ENCODE measurements around the gene B4GALNT4.
"Not testable (repeated sequence)": the region's sequence is repeated elsewhere in the genome, so short reads cannot be mapped to it uniquely, and the experiment has no call there.

Gene B4GALNT4

DNA sequence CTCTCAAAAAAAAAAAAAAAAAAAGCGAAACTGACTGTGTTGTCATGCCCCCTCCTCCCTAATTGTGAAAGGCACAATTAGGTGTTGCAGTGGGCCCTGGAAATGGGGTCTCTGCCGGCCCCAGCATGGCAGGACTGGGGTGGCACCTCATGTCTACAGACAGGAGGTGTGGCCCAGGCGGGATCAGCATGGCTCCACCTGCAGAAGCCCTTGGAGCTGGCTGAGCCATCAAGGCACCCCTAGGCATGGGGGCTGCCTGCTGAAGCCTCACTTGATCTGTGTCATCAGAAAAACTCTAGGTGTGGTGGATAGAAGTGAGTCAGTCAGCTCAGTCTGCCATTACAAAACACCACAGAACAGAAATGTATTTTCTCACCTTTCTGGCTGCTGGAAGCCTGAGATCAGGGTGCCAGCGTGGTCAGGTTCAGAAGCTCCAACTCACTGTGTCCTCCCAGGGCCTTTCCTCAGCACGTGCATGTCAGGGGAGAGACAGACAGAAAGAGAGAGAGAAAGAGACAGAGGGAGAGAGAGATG lies 10.1 kb upstream of the B4GALNT4 start:
- DNase-seq: no peak

DNA sequence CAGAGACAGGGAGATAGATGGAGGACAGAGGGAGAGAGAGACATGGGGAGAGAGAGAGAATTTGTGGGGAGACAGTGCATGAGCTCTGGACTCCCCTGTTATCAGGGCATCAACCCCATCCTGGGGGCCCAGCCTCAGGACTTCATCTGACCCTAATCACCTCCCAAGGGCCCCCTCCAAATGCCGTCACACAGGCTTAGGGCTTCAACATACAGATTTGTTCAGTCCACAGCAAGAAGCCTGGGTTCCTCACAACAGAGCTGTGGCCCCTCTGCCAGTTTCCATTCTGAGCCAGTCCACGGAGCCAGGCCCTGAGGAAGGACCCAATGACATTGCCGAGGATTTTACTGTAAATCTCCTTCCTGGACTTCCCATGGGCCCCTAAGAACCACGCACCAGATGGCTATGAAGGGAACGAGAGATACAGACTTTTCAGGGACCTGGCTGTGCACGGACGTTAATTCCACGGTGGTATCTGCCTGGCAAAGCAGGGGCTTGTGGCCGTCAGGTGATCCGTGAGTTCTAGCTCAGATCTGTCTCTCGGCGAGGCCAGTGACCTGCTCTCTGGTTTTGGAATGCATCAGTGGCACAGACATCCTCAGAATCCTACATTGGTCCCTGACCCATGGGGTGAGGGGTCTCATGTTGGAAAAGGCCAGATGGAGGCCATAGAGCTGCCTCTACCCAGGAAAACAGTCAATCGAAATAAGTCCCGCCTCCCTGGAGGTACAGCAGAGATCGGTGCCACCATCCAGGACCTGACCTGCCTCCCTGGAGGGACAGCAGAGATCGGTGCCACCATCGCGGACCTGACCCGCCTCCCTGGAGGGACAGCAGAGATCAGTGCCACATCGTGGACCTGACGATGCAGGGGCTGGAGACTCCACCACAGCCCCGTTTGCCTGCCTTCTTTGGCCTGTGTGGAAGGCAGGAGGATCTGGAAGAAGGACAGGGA lies 8.7 kb upstream of the B4GALNT4 start:
- no peak for DNase-seq

DNA sequence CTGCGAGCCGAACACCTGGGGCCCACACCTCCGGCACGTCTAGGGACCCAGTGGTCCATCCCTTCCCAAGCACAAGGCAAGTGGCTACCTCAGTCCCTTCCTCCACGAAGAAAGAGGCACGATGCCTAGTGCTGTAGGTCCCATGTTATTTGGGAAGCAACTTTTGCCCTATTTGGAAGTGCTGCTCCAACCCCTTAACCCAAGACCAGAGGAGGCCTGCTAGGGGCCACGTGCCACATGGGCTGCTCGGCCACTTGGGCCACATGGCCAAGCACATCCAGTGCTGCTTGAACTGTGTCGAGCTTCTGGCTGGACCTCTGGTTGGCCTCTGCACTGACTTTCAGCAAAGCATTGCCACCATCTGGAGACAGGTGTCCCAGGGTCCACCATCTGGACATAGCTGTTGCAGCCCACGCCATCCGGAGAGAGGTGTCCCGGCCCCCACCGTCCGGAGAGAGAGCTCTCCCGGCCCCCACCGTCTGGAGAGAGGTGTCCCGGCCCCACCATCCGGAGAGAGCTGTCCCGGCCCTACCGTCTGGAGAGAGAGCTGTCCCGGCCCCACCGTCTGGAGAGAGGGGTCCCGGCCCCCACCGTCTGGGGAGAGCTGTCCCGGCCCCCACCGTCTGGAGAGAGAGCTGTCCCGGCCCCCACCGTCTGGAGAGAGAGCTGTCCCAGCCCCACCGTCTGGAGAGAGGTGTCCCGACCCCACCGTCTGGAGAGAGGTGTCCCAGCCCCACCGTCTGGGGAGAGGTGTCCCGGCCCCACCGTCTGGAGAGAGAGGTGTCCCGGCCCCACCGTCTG lies 6.5 kb upstream of the B4GALNT4 start:
- no peak for DNase-seq

DNA sequence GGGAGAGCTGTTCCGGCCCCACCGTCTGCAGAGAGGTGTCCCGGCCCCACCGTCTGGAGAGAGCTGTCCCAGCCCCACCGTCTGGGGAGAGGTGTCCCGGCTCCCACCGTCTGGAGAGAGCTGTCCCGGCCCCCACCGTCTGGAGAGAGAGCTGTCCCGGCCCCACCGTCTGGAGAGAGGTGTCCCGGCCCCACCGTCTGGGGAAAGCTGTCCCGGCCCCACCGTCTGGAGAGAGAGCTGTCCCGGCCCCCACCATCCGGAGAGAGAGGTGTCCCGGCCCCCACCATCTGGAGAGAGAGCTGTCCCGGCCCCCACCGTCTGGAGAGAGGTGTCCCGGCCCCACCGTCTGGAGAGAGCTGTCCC lies 5.9 kb upstream of the B4GALNT4 start:
- not testable (repeated sequence) for DNase-seq

DNA sequence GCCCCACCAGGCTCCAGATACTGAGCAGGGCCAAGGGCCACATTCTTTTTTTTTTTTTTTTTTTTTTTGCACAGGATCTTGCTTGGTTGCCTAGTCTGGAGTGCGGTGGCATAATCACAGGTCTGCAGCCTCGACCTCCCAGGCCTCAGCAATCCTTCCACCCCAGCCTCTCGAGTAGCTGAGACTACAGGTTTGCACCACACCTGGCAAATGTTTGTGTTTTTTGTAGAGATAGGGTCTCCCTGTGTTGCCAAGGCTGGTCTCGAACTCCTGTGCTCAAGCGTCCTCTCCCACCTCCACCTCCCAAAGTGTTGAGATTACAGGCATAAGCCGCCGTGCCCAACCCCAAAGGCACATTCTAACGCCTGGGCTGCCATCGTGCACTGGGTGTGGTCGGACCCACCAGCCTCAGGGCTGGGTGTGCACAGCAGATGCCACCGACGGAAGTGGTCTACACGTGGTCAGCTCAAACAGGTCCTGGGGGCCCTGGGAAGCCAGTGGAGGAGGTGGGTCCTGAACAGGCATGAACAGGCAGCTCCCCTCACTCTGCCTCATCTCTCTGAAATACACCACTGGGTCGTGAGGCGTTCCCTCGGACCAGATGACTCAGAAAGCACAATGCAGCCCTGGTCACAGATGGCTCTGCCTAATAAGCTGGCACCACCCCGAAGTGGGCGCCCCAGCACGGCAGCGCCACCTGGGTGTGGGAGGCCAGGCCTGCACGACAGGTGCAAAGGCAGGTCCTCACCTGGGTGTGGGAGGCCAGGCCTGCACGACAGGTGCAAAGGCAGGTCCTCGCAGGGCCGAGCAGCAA lies 5.1 kb upstream of the B4GALNT4 start:
- peak; percentile 89 for DNase-seq

DNA sequence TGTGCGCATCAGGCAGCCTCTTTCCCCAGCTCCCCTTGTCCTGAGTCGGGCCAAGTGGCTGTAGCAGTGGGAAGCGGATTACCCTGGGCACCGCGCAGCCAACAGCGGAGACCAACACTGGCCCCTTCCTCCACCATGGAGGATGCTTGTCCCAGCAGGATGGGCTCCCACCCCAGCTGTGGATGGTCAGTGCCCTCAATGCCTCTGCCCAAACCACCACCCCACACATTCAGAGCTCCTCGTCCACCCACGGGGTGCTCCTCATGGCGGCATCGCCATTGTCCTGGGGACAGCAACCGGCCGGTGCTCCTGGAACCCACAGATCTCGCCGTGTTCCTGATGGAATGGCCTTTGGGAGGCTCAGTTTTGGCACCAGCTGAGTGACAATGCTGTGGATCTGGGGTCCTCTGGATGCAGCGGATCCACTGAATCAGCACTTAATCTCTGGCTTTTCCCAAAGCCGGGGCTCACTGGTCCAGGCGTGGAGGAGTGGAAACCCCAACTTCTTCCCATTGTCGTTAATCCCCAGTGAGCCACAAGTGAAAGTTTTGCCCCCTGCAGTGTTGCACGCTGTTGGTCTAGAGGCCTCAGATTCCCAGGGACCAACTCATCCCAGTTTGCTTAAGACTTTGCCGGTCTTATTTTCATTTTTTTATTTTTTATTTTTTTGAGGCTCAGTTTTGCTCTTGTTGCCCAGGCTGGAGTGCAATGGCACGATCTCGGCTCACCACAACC lies 4.1 kb upstream of the B4GALNT4 start:
- DNase-seq: no peak

DNA sequence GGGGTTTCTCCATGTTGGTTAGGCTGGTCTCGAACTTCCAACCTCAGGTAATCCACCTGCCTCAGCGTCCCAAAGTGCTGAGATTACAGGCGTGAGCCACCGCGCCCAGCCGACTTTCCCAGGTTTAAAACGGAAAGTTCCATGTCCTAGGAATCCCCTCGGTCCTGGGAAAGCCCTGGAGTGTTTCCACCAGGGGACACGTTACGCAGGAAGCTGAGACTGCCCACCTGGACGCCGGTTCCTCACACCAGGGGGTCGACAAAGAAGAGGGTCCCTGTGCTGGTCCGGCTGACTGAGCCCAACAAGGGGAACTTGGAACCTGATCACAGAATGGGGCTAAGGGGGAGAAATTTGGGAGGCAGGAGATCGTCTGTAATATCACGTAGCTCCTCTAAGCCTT lies 3.5 kb upstream of the B4GALNT4 start:
- no peak for DNase-seq

DNA sequence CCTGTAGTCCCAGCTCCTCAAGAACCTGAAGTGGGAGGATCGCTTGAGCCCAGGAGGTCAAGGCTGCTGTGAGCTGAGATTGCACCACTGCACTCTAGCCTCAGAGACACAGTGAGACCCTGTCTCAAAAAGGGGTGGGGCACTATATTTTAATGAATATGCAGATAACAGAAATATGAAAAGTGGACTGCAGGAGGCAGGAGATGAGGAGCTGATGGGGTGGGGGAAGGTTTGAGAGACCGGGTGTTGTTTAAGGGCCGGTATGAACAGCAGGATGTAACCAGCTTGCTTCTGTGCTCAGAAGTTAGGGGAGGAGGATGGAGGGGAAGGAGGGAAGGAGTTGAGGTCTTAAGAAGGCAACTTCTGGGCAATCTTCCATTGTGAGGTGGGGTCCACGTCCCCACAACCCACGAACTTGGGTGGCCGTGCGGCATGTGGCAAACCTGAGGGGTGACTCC lies 1.3 kb upstream of the B4GALNT4 start:
- no peak for DNase-seq

DNA sequence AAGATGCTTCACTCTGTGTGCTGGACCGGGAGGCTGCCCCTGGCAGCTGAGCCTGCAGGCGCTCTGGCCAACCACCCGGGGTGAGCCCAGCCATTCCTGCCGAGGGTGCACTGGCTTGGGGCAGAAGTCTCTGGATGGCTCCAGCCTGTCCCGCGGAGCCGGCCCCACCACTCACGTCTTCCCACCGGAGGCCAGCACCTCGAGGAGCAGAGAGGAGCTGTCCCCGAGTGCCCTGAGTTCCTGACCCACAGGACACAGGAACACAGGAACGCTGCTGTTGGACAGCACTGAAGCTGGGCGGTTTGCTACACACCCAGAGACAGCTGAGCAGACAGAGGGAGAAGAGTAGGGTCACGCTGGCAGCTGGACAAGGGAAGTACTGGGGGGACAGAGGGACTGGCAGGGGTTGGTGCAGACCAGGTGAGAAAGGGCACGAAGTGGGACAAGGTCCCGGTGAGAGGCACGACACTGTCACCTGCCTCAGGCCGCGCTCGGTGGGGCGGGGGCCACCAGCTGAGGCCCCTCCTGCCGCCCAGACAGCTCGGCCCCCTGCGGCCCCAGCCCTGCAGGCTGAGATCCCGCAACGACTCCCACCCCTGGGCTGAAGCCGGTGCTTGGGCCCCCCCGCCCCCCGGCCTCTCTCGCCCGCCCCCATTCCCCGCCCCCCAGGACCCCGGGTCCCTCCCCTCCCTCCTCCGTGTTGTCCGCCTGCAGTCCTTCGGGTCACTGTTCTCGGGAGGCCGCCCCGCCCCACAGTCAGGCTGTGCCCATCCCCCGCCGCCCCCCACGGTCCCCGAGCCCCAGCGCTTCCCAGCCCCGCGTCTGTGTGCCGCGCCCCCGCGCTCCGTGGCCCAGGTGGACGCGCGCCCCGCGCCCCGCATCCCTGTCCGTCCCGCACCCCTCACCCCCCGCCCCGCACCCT lies 624 bp upstream of the B4GALNT4 start:
- DNase-seq: no peak

DNA sequence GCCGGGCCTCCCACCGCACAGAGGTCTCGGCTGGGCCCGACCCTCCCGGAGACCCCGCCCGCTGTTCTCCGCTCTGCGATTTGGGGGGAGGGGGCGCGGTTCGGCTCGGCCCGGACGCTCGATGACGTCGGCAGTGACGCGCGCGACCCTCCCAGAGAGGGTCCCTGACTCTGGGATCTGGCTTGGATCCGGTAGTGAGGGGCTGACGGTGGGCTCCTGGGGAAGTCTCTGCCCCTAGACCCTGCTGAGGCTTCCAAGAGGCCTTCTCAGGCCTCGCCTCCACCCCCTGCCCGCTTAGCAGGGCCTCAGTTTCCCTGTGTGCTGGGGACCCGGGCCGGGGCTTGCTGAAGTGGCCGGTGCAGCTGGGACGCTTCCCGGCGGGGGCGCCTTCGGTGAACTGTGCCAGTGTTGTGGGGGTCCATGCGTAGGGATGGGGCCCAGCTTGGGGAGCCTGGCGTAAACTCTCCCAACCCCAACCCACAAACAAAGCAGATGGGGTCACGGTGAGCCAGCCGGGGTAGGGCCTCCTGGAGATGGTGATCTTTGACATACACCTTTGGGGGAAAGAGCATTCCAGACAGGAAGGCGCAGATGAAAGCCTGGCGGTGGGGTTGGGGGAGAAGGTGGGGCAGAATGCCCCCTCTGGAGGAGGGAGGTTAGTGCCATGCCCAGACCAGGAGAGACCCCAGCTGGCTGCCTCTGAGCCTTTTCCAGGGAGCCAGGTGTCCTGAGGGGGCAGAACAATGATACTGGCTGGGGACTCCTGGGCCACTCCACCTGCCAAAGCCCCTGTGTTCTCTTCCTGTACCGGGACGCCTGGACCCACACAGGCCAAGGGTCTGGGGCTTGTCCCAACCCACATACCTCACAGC lies 1.0 kb downstream of the B4GALNT4 start:
- DNase-seq: no peak

DNA sequence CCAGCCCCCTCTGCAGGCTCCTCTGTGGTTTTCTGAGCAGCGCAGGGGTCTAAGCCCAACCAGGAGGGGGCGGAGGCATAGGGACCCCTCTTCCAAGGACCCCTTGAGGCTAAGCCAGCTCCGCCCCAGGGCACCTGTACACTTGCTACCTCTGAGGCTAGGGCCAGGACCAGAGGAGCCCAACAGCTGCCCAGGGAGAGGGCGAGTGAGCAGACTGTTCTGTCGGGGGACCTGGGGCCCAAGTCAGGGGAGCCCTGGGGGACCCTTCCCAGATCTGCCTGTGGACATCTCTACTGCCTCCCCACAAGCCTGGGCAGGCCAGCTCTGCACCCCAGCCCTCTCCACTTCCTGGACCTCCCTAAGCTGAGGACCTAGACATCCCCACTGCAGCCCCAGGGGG lies 1.8 kb downstream of the B4GALNT4 start:
- DNase-seq: no peak

DNA sequence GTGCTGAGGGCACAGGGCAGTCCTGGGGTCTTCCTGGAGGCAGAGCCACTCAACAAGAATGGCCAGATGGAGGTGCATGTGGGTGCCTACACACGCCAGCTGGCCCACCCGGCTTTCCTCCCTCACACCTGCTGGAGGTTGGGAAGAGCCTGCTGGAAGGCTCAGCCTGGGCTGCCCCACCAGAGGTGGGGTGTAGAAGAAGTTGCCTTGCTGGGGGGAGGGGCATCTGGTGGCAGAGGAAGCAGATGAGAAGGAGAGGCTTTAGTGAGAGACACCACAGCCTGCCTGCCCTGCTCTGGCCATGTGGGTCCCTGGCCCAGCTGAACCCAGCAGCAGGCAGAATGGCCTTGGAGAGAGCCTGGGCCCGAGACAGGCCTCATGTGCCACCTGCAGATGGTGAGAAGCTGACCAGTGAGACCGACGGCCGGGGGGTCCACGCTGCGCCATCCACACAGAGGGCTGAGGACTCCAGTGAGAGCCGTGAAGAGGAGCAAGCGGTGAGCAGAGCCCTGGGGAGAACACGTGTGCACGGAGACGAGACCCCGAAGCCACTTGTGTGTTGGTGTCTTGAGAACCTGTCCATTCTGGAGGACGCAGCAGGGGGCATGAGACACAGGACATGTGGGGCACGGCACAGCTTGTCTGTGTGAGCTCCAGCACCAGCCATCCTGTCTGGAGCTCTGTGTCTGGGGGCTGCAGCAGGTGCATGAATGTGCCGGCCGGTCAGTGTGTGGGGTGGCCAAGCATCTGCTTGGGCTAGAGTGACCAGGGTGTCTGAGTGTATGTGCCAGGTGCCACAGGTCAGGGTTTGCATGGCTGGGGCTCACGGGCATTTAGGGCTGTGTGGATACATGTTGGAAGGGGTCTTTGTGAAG lies 2.7 kb downstream of the B4GALNT4 start:
- no peak for DNase-seq

DNA sequence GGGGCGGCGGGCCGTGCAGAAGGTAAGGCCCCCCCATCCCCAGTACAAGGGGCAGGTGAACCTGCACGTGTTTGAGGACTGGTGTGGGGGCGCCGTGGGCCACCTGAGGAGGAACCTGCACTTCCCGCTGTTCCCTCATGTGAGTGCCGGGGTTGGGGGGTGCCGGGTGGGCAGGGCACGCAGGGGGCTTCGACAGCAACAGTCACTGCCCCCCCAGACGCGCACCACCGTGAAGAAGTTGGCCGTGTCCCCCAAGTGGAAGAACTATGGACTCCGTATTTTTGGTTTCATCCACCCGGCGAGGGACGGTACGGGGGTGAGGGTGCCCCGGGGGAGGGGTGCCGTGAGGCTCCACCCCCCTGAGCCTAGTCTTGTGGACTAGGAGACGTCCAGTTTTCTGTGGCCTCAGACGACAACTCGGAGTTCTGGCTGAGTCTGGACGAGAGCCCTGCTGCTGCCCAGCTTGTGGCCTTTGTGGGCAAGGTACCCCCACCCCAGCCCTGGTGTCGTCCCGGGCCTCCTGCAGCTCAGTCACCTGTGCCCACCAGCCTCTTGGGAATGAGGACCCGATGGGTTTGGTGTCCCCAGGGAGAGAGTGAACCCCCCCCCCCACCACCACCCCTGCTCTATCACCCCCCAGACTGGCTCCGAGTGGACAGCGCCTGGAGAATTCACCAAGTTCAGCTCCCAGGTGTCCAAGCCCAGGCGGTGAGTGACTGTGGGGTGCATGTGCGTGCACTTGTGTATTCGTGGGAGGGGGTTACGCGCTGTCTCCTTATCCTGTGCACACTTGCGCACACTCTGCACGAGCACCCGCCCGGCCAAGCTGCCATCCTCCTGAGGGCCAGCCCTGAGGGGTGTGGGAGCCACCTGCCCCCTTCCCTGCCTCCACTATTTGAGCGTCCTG lies 3.8 kb downstream of the B4GALNT4 start:
- no peak for DNase-seq

DNA sequence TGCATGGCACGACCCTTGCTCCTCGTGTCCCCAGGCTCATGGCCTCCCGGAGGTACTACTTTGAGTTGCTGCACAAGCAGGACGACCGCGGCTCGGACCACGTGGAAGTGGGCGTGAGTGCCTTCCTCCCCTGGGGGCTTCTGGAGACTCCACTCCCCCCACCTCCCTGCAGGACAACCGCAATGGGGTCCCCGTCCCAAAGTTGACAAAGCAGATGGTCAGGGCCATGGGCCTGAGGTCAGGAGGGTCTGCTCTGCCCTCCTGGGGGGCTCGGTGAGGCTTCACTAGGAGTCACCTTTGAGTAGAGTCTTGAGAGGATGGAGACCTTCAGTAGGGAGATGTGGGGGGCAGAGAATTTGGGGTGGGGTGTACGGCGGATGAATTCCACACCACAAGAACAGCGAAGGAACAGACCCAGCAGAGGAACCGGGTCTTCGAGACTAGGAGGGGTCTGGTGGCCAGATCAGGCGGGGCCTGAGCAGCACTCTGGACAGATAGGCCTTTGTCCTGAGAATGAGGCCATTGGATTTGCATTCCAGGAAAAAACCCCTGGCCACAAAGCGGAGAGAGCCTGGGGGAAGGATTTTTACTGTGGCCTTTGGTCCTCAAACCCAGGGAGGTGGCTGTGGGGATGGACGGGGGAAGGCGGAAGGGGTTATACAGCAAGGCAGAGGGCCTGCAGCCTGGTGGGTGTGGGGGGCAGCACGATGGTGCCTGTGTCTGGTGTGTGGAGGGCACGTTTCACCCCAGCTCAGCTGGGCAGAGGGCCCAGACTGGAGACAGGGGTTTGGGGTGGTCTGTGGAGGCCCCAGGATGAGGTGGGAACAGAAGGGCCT lies 4.6 kb downstream of the B4GALNT4 start:
- no peak for DNase-seq

DNA sequence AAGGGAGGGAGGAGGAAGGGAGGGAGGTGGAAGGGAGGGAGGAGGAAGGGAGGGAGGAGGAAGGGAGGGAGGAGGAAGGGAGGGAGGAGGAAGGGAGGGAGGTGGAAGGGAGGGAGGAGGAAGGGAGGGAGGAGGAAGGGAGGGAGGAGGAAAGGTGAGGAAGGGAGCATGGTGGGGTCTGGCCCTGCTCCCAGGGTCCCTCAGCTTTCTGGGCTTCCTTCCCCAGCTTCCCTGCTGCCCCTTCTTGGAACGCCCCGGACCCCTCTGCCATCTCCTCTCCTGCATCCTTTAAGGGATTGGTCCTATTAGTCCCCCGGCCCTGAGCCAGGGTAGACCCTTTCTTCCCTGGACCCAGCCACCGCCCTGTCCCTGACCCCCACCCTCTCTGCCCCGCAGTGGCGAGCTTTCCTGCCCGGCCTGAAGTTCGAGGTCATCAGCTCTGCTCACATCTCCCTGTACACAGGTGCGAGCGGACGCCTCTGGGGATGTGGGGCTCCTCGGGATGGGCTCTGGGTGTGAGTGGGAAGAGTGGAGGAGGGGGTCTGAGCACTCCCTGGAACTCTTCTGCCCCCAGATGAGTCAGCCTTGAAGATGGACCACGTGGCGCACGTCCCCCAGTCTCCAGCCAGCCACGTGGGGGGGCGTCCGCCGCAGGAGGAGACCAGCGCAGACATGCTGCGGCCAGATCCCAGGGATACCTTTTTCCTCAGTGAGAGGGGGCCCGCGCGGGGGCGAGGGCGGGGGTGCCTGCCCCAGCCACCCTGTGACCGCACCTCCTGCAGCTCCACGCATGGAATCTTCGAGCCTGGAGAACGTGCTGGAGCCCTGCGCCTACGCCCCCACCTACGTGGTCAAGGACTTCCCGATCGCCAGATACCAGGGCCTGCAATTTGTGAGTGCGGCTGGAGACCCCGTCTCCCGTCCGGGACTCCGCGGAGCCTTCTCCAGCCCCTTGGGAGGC lies 6.0 kb downstream of the B4GALNT4 start:
- DNase-seq: no peak

Measured in NCI-H2029 (cell line).